Fibroblast of pulmonary artery (primary cell): ENCODE measurements around the gene CAMTA1.

ENCODE experiments used
- DNase-seq: peaks from one replicate; pipeline ENCODE4 v3.0.0-alpha.2; 2010; ENCODE audit warnings: low read depth
- H3K4me3 ChIP-seq: replicated peaks from 2 replicates; pipeline ENCODE4 v1.5.1; 2011; ENCODE audit warnings: low read depth, mild to moderate bottlenecking, control low read depth, low read length, moderate library complexity
- CTCF ChIP-seq: IDR thresholded peaks from 2 replicates; pipeline ENCODE4 v1.5.1; 2011; ENCODE audit warnings: mild to moderate bottlenecking, control low read depth, low read length, inconsistent platforms; ENCODE audit errors: missing control alignments

The CAMTA1 gene

GRCh38 chr1:7120863-7121621 is 335.8 kb downstream of the CAMTA1 start:
- DNase-seq = no peak
- H3K4me3 ChIP-seq = no peak overlapping the region
- TF ChIP-seq CTCF = no peak

GRCh38 chr1:7121622-7121988 is 336.4 kb downstream of the CAMTA1 start:
- no peak for DNase-seq
- H3K4me3 ChIP-seq = no peak overlapping the region
- TF ChIP-seq CTCF = no peak

GRCh38 chr1:7127322-7128075 is 342.2 kb downstream of the CAMTA1 start:
- no peak overlapping the region for H3K4me3 ChIP-seq
- TF ChIP-seq CTCF = no peak
- no peak for DNase-seq

- no peak overlapping the region for H3K4me3 ChIP-seq
- no peak for TF ChIP-seq CTCF
- DNase-seq = no peak
Measured at GRCh38 chr1:7128293-7128692, 343.0 kb downstream of the CAMTA1 start.

GRCh38 chr1:7130127-7130526 is 344.9 kb downstream of the CAMTA1 start:
- no peak overlapping the region for H3K4me3 ChIP-seq
- DNase-seq = no peak
- no peak for TF ChIP-seq CTCF

GRCh38 chr1:7135493-7135892 is 350.2 kb downstream of the CAMTA1 start:
- no peak overlapping the region for H3K4me3 ChIP-seq
- DNase-seq = no peak
- TF ChIP-seq CTCF = no peak
